ENCODE measurements around the gene SLC39A11.

SLC39A11 gene

DNA sequence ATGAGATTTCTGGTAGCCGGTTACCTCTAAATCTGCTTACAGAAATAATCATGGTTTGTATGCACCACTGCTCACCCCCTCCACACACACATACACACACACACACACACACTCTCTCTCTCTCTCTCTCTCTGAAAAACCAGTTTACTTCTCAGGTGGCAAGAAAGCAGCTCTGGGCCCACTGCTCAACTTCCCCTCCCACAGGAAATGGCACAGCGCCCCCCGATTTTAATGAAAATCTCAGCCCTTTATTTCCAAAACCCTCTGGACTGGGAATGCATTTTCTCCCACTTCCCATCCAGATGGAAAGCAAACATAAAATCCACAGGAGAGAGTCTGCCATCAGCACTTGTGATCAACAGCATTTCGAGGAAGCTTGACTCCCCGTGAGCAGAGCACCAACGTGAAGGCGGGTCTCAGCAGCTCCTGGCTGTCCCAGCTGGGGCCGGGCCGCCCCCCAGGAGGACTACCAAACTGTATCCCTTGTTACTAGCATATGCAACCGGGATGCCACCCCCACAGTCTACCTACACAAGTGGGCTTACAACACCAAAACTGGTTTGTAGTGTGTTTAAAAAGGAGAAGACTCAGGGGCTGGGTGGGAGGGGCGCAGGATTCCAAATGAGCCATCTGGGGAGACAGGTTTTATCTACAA, 121.1 kb downstream of the SLC39A11 start:
- Histone ChIP-seq H4K20me1 (ENCODE audit: insufficient read depth, low read length) (no peaks in the 10 kb centered on the region), H2AFZ (ENCODE audit: low read length) (no peak overlapping the region), H3K9me2 (replicated peaks; ENCODE audit: insufficient read depth, low read length) (no peaks in the 10 kb centered on the region), H3K27me3 (replicated peaks; ENCODE audit: insufficient read depth, low read length) (no peaks in the 10 kb centered on the region), H3K79me2 (ENCODE audit: low read length) (no peaks in the 10 kb centered on the region), H3F3A (ENCODE audit: insufficient read depth, low read length) (no peaks in the 10 kb centered on the region), H3K9me3 (replicated peaks; ENCODE audit: insufficient read depth, low read length) (no peaks in the 10 kb centered on the region), H3K27ac (ENCODE audit: low read length) (no peak overlapping the region), H3K36me3 (replicated peaks; ENCODE audit: insufficient read depth, low read length) (no peaks in the 10 kb centered on the region), H3K4me3 (ENCODE audit: low read length) (no peak overlapping the region), H3K9ac (ENCODE audit: low read length) (no peak overlapping the region), H3K4me2 (ENCODE audit: low read depth, low read length) (no peak overlapping the region), H3K4me1 (ENCODE audit: low read length) (no peaks in the 10 kb centered on the region)
- DNase-seq = no peak
- TF ChIP-seq, protein P1, sequence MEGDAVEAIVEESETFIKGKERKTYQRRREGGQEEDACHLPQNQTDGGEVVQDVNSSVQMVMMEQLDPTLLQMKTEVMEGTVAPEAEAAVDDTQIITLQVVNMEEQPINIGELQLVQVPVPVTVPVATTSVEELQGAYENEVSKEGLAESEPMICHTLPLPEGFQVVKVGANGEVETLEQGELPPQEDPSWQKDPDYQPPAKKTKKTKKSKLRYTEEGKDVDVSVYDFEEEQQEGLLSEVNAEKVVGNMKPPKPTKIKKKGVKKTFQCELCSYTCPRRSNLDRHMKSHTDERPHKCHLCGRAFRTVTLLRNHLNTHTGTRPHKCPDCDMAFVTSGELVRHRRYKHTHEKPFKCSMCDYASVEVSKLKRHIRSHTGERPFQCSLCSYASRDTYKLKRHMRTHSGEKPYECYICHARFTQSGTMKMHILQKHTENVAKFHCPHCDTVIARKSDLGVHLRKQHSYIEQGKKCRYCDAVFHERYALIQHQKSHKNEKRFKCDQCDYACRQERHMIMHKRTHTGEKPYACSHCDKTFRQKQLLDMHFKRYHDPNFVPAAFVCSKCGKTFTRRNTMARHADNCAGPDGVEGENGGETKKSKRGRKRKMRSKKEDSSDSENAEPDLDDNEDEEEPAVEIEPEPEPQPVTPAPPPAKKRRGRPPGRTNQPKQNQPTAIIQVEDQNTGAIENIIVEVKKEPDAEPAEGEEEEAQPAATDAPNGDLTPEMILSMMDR (IDR thresholded peaks at IDR 0.05; ENCODE audit: low read length) = no peak
- TF ChIP-seq EZH2 (optimal IDR thresholded peaks at IDR 0.05; ENCODE audit: low read depth, low read length) = no peak
- TF ChIP-seq EZH2phosphoT487 (IDR thresholded peaks at IDR 0.05; ENCODE audit: low read length) = no peak

DNA sequence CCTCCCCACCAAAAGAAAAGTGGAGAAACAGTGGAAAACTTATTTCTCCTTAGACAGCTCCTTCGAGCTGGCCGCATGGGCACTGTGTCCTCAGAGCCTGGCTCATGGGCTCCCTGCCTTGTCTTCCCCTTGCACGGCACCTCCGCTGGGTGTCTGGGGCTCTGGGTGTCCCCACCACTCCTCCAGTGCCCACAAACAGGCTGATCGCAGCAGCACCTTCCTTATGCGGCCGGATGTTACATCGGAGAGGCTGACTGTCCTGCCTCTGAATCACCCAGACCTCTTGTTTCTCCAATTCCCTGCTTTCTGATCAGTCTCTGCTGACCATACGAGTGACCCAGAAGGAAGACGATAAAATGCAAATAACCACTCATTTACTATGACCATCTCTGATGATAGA, 121.7 kb downstream of the SLC39A11 start:
- Histone ChIP-seq H3K36me3 (replicated peaks; ENCODE audit: insufficient read depth, low read length) (no peaks in the 10 kb centered on the region), H3K27ac (ENCODE audit: low read length) (no peak overlapping the region), H3K4me1 (ENCODE audit: low read length) (no peaks in the 10 kb centered on the region), H3K9me3 (replicated peaks; ENCODE audit: insufficient read depth, low read length) (no peaks in the 10 kb centered on the region), H3K4me2 (ENCODE audit: low read depth, low read length) (no peak overlapping the region), H3K4me3 (ENCODE audit: low read length) (no peak overlapping the region), H3K9ac (ENCODE audit: low read length) (no peak overlapping the region), H4K20me1 (ENCODE audit: insufficient read depth, low read length) (no peaks in the 10 kb centered on the region), H3K79me2 (ENCODE audit: low read length) (no peaks in the 10 kb centered on the region), H3K27me3 (replicated peaks; ENCODE audit: insufficient read depth, low read length) (no peaks in the 10 kb centered on the region), H3K9me2 (replicated peaks; ENCODE audit: insufficient read depth, low read length) (no peaks in the 10 kb centered on the region), H2AFZ (ENCODE audit: low read length) (no peak overlapping the region), H3F3A (ENCODE audit: insufficient read depth, low read length) (no peaks in the 10 kb centered on the region)
- no peak for DNase-seq
- TF ChIP-seq, protein P1 (IDR thresholded peaks at IDR 0.05; ENCODE audit: low read length) = no peak
- TF ChIP-seq EZH2 (optimal IDR thresholded peaks at IDR 0.05; ENCODE audit: low read depth, low read length) = no peak

DNA sequence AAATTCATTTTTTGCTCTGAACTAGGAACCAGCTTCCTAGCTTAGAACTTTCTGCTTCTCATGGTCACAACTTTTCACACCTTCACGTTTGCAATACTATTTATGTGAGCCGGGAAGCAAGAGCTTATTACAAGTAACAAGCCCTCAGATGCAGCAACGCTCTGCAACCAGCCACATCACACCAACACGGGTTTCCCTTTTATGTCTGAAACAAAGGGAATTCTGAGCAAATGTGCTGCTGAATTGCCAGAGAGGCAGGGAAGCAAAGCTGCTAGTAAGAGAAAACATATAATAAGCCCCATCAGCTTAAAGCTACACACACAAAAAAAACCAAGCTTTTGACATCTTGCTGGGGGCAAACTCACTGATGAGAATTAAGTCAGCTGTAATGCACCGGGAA, 122.2 kb downstream of the SLC39A11 start:
- Histone ChIP-seq H3K27me3 (replicated peaks; ENCODE audit: insufficient read depth, low read length) (no peaks in the 10 kb centered on the region), H3K27ac (ENCODE audit: low read length) (no peak overlapping the region), H3K4me2 (ENCODE audit: low read depth, low read length) (no peak overlapping the region), H3K79me2 (ENCODE audit: low read length) (no peaks in the 10 kb centered on the region), H2AFZ (ENCODE audit: low read length) (no peak overlapping the region), H3K4me3 (ENCODE audit: low read length) (no peak overlapping the region), H3K9ac (ENCODE audit: low read length) (no peak overlapping the region), H4K20me1 (ENCODE audit: insufficient read depth, low read length) (no peaks in the 10 kb centered on the region), H3K9me3 (replicated peaks; ENCODE audit: insufficient read depth, low read length) (no peaks in the 10 kb centered on the region), H3F3A (ENCODE audit: insufficient read depth, low read length) (no peaks in the 10 kb centered on the region), H3K36me3 (replicated peaks; ENCODE audit: insufficient read depth, low read length) (no peaks in the 10 kb centered on the region), H3K9me2 (replicated peaks; ENCODE audit: insufficient read depth, low read length) (no peaks in the 10 kb centered on the region), H3K4me1 (ENCODE audit: low read length) (no peaks in the 10 kb centered on the region)
- TF ChIP-seq EZH2phosphoT487 (IDR thresholded peaks at IDR 0.05; ENCODE audit: low read length) (no peak), EZH2 (optimal IDR thresholded peaks at IDR 0.05; ENCODE audit: low read depth, low read length) (no peak)
- TF ChIP-seq, protein P1 (IDR thresholded peaks at IDR 0.05; ENCODE audit: low read length) = no peak
- no peak for DNase-seq

All from MM.1S (cell line).